Common myeloid progenitor, CD34-positive (primary cell): ENCODE data around the gene RASAL3.

ENCODE experiments used
- CTCF ChIA-PET: fragments of 350-600 bp; sonication (Branson Sonifier 250); formaldehyde crosslinking; loops from one replicate; lab custom pipeline; 2021; ENCODE audit warnings: antibody characterized with exemption; lab: Charles Lee
- POLR2A ChIA-PET: fragments of 350-600 bp; sonication (Branson Sonifier 250); formaldehyde crosslinking; loops from one replicate; lab custom pipeline; 2021; ENCODE audit warnings: antibody characterized with exemption; lab: Charles Lee
- DNase-seq, 3 donors: peaks; one replicate each; pipeline versions ENCODE4 v3.0.0 to v3.0.0-alpha.2; 2013
- H3K27ac ChIP-seq, 2 experiments: 1 replicate in 1 of 2; 2 replicates in 1 of 2; pipeline ENCODE4 v1.7.0; 2013; ENCODE audit warnings: inconsistent platforms in 2 of 2, low read length in 2 of 2, mild to moderate bottlenecking in 2 of 2, low read depth in 1 of 2, moderate library complexity in 1 of 2; ENCODE audit not compliant: severe bottlenecking in 2 of 2, insufficient read depth in 1 of 2, poor library complexity in 1 of 2
- H3K27me3 ChIP-seq, 5 experiments: replicated peaks in 2 of 5; 1 replicate in 3 of 5; 2 replicates in 2 of 5; pipeline versions ENCODE4 v1.6.1 to v1.7.0; 2013; ENCODE audit warnings: low read length in 4 of 5, mild to moderate bottlenecking in 2 of 5, moderate library complexity in 2 of 5, inconsistent platforms in 1 of 5; ENCODE audit not compliant: insufficient read depth in 5 of 5, control insufficient read depth in 4 of 5
- H3K36me3 ChIP-seq, 4 experiments: 1 replicate in 2 of 4; 2 replicates in 2 of 4; pipeline versions ENCODE4 v1.6.1 to v1.7.0; 2013; ENCODE audit warnings: low read length in 3 of 4, control low read depth in 1 of 4, mild to moderate bottlenecking in 1 of 4; ENCODE audit not compliant: control insufficient read depth in 4 of 4, insufficient read depth in 4 of 4
- H3K4me1 ChIP-seq, 4 experiments: 1 replicate in 3 of 4; 2 replicates in 1 of 4; pipeline versions ENCODE4 v1.6.1 to v1.7.1; 2013; ENCODE audit warnings: low read length in 3 of 4, mild to moderate bottlenecking in 3 of 4, control low read depth in 1 of 4, inconsistent platforms in 1 of 4, moderate library complexity in 1 of 4; ENCODE audit not compliant: control insufficient read depth in 4 of 4, insufficient read depth in 4 of 4; ENCODE audit errors: control extremely low read depth in 1 of 4
- H3K4me3 ChIP-seq, 7 experiments: 1 replicate in 4 of 7; 2 replicates in 3 of 7; pipeline versions ENCODE4 v1.5.1 to v1.7.0; 2013; ENCODE audit warnings: mild to moderate bottlenecking in 7 of 7, low read length in 6 of 7, moderate library complexity in 6 of 7, inconsistent platforms in 2 of 7, low read depth in 2 of 7, control low read depth in 1 of 7; ENCODE audit not compliant: insufficient read depth in 4 of 7, control insufficient read depth in 1 of 7; ENCODE audit errors: extremely low read depth in 1 of 7
- H3K9me3 ChIP-seq, 5 experiments: 1 replicate in 4 of 5; 2 replicates in 1 of 5; pipeline versions ENCODE4 v1.6.1 to v1.7.1; 2013; ENCODE audit warnings: low read length in 4 of 5, mild to moderate bottlenecking in 2 of 5, inconsistent platforms in 1 of 5, low read depth in 1 of 5, moderate library complexity in 1 of 5; ENCODE audit not compliant: control insufficient read depth in 4 of 5, insufficient read depth in 2 of 5; ENCODE audit errors: control extremely low read depth in 1 of 5
- WGBS: methylation state at CpG from one replicate; pipeline ENCODE4 v1.1.5; 2013; ENCODE audit not compliant: insufficient coverage; 5-methylcytosine and 5-hydroxymethylcytosine counted together

Gene RASAL3

GRCh38 chr19:15502264-15502663 lies 37.9 kb upstream of the RASAL3 start:
- ChIA-PET CTCF (interaction anchor here (1.8 kb wide), 1 partner anchor 23 kb away, joined by 3 read pairs; no protein-coding TSS in a partner anchor), POLR2A (no interaction called here)
- H3K4me1 ChIP-seq: no peaks in the 10 kb centered on the region
- H3K4me3 ChIP-seq: no peak overlapping the region
- 92% methylated on average over 1 of the region's 1 CpG for WGBS
- H3K9me3 ChIP-seq: no peaks in the 10 kb centered on the region
- no peaks in the 10 kb centered on the region for H3K36me3 ChIP-seq
- H3K27ac ChIP-seq: no peak overlapping the region
- peaks cover 0 to 2% (median 0%) of the 10 kb centered on the region in 5 experiments for H3K27me3 ChIP-seq
- DNase-seq: no peak

GRCh38 chr19:15501596-15501995 lies 37.3 kb upstream of the RASAL3 start:
- no peaks in the 10 kb centered on the region for H3K9me3 ChIP-seq
- no peaks in the 10 kb centered on the region for H3K36me3 ChIP-seq
- H3K27ac ChIP-seq: no peak overlapping the region
- CTCF ChIA-PET: interaction anchor here (1.8 kb wide), 1 partner anchor 23 kb away, joined by 3 read pairs; no protein-coding TSS in a partner anchor
- peaks cover 0 to 2% (median 0%) of the 10 kb centered on the region in 5 experiments for H3K27me3 ChIP-seq
- H3K4me1 ChIP-seq: no peaks in the 10 kb centered on the region
- DNase-seq: no peak
- POLR2A ChIA-PET: no interaction called here
- H3K4me3 ChIP-seq: no peak overlapping the region
- WGBS: no CpG with 5 or more reads among the region's 1 CpG

- H3K36me3 ChIP-seq: no peaks in the 10 kb centered on the region
- CTCF ChIA-PET: interaction anchor here (1.1 kb wide), 1 partner anchor 19 kb away, joined by 4 read pairs; no protein-coding TSS in a partner anchor
Measured at GRCh38 chr19:15498910-15499309, 34.6 kb upstream of the RASAL3 start.

GRCh38 chr19:15498156-15498858 lies 34.0 kb upstream of the RASAL3 start:
- H3K36me3 ChIP-seq: no peaks in the 10 kb centered on the region
- no peaks in the 10 kb centered on the region for H3K9me3 ChIP-seq
- H3K4me3 ChIP-seq: no peak overlapping the region
- ChIA-PET CTCF (interaction anchor here (1.1 kb wide), 1 partner anchor 18 kb away, joined by 4 read pairs; no protein-coding TSS in a partner anchor), POLR2A (no interaction called here)
- WGBS: 88% methylated on average over 7 of the region's 10 CpGs
- no peaks in the 10 kb centered on the region for H3K4me1 ChIP-seq
- peaks cover 0 to 2% (median 0%) of the 10 kb centered on the region in 5 experiments for H3K27me3 ChIP-seq
- H3K27ac ChIP-seq: no peak overlapping the region
- no peak for DNase-seq

More at GRCh38 chr19:15498910-15499309, 34.6 kb upstream of the RASAL3 start:
- Histone ChIP-seq H3K4me3 (no peak overlapping the region), H3K27me3 (peaks cover 0 to 2% (median 0%) of the 10 kb centered on the region in 5 experiments), H3K4me1 (no peaks in the 10 kb centered on the region), H3K27ac (no peak overlapping the region), H3K9me3 (no peaks in the 10 kb centered on the region)
- DNase-seq: no peak
- WGBS: 66% methylated on average over 4 of the region's 6 CpGs
- POLR2A ChIA-PET: no interaction called here

GRCh38 chr19:15495151-15495550 lies 30.8 kb upstream of the RASAL3 start:
- Histone ChIP-seq H3K36me3 (no peaks in the 10 kb centered on the region), H3K27ac (no peak overlapping the region), H3K9me3 (no peaks in the 10 kb centered on the region), H3K4me3 (no peak overlapping the region), H3K27me3 (no peaks in the 10 kb centered on the region), H3K4me1 (no peaks in the 10 kb centered on the region)
- WGBS: no CpG with 5 or more reads among the region's 1 CpG
- POLR2A ChIA-PET: no interaction called here
- no peak for DNase-seq
- CTCF ChIA-PET: interaction anchor here (1.0 kb wide), 1 partner anchor 17 kb away, joined by 3 read pairs; no protein-coding TSS in a partner anchor

GRCh38 chr19:15488489-15489226 lies 24.3 kb upstream of the RASAL3 start:
- ChIA-PET CTCF (no interaction called here), POLR2A (no interaction called here)
- H3K4me3 ChIP-seq: no peak overlapping the region

GRCh38 chr19:15487038-15487437 lies 22.7 kb upstream of the RASAL3 start:
- no peaks in the 10 kb centered on the region for H3K27me3 ChIP-seq
- H3K4me3 ChIP-seq: no peak overlapping the region
- H3K4me1 ChIP-seq: no peaks in the 10 kb centered on the region
- POLR2A ChIA-PET: no interaction called here
- DNase-seq: no peak
- H3K27ac ChIP-seq: no peak overlapping the region
- H3K36me3 ChIP-seq: no peaks in the 10 kb centered on the region
- CTCF ChIA-PET: no interaction called here
- 100% methylated on average over 2 of the region's 4 CpGs for WGBS
- no peaks in the 10 kb centered on the region for H3K9me3 ChIP-seq

More at GRCh38 chr19:15488489-15489226, 24.3 kb upstream of the RASAL3 start:
- WGBS: 94% methylated on average over 9 of the region's 13 CpGs
- H3K36me3 ChIP-seq: no peaks in the 10 kb centered on the region
- no peaks in the 10 kb centered on the region for H3K9me3 ChIP-seq
- H3K4me1 ChIP-seq: no peaks in the 10 kb centered on the region
- no peaks in the 10 kb centered on the region for H3K27me3 ChIP-seq
- no peak overlapping the region for H3K27ac ChIP-seq
- no peak for DNase-seq
